ENCODE results near the gene MYOZ2.

The MYOZ2 gene

GRCh38 chr4:119135721-119136121 lies at the start of gene MYOZ2:
MYOZ2 (plus strand) TSS chr4:119135832; CDS start chr4:119136526, 694 bp downstream.
- DNase-seq = no peak

DNA sequence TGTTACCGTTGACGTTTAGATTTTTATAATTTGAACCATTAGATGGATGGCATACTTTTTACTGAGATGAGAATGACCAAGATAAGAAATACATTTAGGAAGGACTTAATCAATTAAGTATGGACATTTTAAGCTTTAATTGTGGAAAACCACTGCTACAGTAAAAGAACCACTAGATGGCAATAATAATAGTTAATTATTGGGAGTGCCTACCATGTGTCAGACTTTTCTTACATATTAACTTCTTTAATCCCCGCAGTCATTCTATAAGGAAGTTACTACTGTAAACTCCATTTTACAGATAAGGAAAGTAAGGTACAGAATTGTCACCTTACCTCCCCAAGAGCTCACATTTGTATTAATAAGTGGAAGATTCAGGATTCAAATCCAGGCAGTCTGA lies 48.5 kb upstream of the MYOZ2 start:
- no peak for DNase-seq

- no peak for DNase-seq
Measured at GRCh38 chr4:119087656-119088055, 48.0 kb upstream of the MYOZ2 start.

GRCh38 chr4:119093042-119093827 lies 42.4 kb upstream of the MYOZ2 start:
- no peak for DNase-seq

DNA sequence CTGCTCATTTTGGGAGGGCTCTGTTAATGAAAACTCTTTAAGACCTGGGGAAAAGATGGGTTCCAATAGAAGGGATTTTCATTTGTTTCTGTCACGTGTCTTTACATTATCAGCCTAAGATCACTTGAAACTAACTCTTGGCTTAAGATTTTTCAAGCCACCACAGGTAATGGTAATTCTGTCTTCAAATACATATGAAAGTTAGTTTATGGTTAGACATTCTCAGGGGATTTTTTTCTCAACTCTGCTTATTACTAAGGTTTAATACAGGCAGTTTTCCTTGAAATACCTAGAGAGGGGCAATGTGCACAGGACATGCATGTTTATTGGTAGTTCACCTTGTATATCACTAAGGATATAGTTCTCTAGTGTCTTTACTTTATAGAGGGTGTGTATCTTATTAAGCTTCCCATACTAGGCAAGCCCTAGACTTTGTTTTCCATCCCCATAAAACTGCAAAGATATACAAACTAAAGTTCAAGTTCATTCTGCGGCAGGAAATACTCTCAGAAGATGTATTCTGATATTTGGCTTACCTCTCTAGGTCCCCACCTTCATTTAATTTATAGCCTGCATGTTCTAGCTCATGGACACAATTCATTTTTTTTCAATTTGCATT lies 38.2 kb upstream of the MYOZ2 start:
- no peak for DNase-seq

GRCh38 chr4:119098306-119098705 lies 37.3 kb upstream of the MYOZ2 start:
- no peak for DNase-seq

- no peak for DNase-seq
Measured at GRCh38 chr4:119099227-119099810, 36.3 kb upstream of the MYOZ2 start.

GRCh38 chr4:119100655-119101054 lies 35.0 kb upstream of the MYOZ2 start:
- DNase-seq = no peak

DNA sequence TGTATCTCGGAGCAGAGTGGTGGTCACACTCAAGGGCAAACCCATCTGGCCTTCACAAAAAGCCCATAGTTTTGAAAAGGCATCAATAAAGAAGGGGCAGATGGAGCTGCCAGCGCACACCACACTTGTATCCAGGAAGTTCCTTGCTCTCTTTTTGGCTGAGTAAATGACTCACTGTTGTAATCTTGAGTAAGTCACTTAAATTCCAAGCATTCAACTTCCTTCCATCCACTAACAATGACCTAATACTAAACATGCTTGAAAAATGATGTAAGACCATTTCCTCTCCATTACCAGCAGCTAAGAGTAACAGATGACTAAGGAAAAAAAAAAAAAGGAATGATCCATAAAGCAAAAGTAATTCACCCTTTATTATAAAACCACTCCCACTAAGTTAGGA lies 32.4 kb upstream of the MYOZ2 start:
- DNase-seq = no peak

- DNase-seq = no peak
Measured at GRCh38 chr4:119104644-119105273, 30.9 kb upstream of the MYOZ2 start.

DNA sequence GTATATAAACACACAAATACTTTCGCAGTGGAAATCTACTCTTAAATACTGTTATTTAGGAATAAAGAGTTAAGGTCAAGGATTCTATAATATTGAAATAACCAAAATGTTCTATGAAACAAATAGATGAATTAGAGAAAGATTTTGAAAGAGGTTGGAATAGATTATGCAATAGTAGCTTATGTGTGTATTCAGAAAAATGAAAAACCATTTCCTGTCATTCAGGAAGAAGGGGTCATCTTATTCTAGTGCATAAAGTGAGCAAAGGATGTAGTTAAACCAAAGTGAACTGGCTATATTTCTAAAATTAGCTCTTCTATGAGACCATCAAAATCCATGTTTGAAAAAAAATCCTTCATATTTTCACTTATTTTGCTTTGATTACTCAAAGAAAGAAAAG lies 30.0 kb upstream of the MYOZ2 start:
- DNase-seq = no peak

GRCh38 chr4:119106036-119107000 lies 29.3 kb upstream of the MYOZ2 start:
- no peak for DNase-seq

DNA sequence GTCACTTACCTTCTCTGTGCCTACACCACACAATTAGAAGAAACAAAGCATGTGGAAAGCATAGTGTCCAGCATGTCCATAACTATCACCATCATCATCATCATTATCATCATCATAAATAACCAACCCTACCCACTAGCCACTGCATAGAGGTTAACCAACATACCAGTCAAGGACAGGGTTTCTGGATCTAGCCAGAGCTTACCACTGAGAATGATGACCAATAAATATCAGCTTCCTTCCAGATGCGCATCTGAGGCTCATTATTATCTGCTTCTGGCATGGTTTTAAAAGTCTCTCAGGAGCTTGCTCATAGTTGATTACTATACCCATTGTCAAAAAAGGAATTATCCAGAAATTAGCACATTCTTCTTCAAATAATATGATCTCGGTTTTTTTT lies 25.5 kb upstream of the MYOZ2 start:
- no peak for DNase-seq

- no peak for DNase-seq
Measured at GRCh38 chr4:119111296-119111695, 24.3 kb upstream of the MYOZ2 start.

- DNase-seq = no peak
Measured at GRCh38 chr4:119113033-119113655, 22.5 kb upstream of the MYOZ2 start.

- DNase-seq = no peak
Measured at GRCh38 chr4:119116021-119116420, 19.6 kb upstream of the MYOZ2 start.

- no peak for DNase-seq
Measured at GRCh38 chr4:119116925-119117900, 18.4 kb upstream of the MYOZ2 start.

GRCh38 chr4:119118397-119118796 lies 17.2 kb upstream of the MYOZ2 start:
- DNase-seq = no peak

- DNase-seq = no peak
Measured at GRCh38 chr4:119124352-119124751, 11.3 kb upstream of the MYOZ2 start.

GRCh38 chr4:119125931-119126330 lies 9.7 kb upstream of the MYOZ2 start:
- no peak for DNase-seq

DNA sequence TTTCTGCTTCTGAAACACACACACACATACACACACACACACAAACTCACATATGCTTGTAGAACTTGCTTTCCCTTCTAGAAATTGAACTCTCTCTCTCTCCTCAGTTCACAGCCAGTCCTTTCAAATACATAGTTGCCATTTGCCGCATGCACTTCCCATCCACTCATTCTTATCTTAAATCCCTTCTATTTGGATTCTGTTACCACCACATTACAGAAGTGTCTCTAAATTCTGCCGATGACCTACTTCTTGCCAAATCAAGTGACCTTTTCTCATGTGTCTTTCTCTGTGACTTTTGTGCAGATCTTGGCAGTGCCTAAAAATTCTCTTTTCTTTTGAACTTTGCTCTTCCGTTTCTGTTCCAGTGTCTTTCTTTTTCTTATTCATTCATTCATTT lies 7.5 kb upstream of the MYOZ2 start:
- no peak for DNase-seq

All from NCI-H2171 treated with DMSO at 0.1 percent for 48 hours (cell line).